Central memory CD8-positive, alpha-beta T cell (primary cell): ENCODE measurements around the gene CAMK2B.

ENCODE experiments used
- ATAC-seq: fragments of 150-1000 bp; cut with Tn5 transposase; replicated peaks from 2 replicates; pipeline ENCODE4 v1.10.0; 2022; ENCODE audit warnings: mild to moderate bottlenecking, moderate FRiP score, moderate number of reproducible peaks; ENCODE audit not compliant: poor library complexity, severe bottlenecking; ENCODE audit errors: extremely low read depth
- DNase-seq, 2 donors: peaks; one replicate each; pipeline ENCODE4 v3.0.0; 2021; ENCODE audit warnings: low spot score in 2 of 2
- H3K27ac Mint-ChIP-seq: one replicate; pipeline ENCODE4 v1.8.0; 2022; ENCODE audit warnings: low read depth, mild to moderate bottlenecking, moderate library complexity, mixed read lengths
- H3K27me3 Mint-ChIP-seq: one replicate; pipeline ENCODE4 v1.8.0; 2022; ENCODE audit warnings: mixed read lengths
- H3K36me3 Mint-ChIP-seq: one replicate; pipeline ENCODE4 v1.8.0; 2022; ENCODE audit warnings: mild to moderate bottlenecking, moderate library complexity, mixed read lengths; ENCODE audit not compliant: insufficient read depth
- H3K4me1 Mint-ChIP-seq: one replicate; pipeline ENCODE4 v1.8.0; 2022; ENCODE audit warnings: mixed read lengths
- H3K4me3 Mint-ChIP-seq: one replicate; pipeline ENCODE4 v1.8.0; 2022; ENCODE audit warnings: mild to moderate bottlenecking, moderate library complexity, mixed read lengths
- H3K9me3 Mint-ChIP-seq: one replicate; pipeline ENCODE4 v1.8.0; 2022; ENCODE audit warnings: mixed read lengths

CAMK2B gene

DNA sequence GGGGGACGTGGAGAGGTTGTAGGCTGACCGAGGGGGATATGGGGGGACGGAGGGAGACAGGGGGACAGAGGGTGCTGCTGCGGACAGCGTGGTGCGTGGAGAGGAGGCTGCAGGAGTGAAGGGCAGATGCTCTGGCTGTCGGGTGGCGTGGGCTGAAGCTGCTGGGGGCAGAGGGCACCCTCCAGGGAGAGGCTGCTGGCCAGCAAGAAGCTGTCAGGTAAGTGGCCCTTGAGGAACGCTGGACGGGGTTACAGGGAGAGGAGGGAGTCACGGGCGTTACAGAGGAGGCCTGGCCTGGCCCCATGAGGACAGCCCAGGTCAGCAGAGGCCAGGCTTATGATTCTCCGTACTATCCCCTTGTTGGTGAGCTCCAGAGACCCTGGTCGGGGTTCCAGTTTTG lies 97.5 kb downstream of the CAMK2B start:
- DNase-seq = no peak

DNA sequence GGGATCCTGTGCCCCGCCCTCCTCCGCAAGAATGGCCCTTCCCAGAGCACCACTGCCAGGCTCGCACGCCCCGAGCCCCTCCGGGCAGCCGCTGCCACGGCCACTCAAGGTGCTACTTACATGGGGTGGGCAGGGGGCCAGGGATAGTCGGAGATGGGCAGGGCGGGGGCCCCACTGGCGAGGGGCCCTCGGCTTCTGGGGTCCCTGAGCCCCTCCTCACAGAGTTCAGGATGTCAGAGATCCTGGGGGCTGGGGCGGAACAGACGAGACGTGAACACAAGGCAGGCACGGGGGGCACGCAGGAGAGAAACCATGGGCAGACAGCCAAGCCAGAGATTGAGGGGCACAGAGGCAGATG lies 99.0 kb downstream of the CAMK2B start:
- Mint-ChIP-seq H3K36me3 (no peaks in the 10 kb centered on the region), H3K27me3 (peaks cover 28% of the 10 kb centered on the region), H3K9me3 (no peaks in the 10 kb centered on the region), H3K4me1 (no peaks in the 10 kb centered on the region), H3K4me3 (no peak overlapping the region), H3K27ac (no peak overlapping the region)
- DNase-seq = no peak
- no peak for ATAC-seq

More for the DNA sequence above, 97.5 kb downstream of the CAMK2B start:
- no peak overlapping the region for H3K4me3 Mint-ChIP-seq
- no peak for ATAC-seq
- peaks cover 28% of the 10 kb centered on the region for H3K27me3 Mint-ChIP-seq
- no peaks in the 10 kb centered on the region for H3K9me3 Mint-ChIP-seq
- no peaks in the 10 kb centered on the region for H3K36me3 Mint-ChIP-seq
- no peaks in the 10 kb centered on the region for H3K4me1 Mint-ChIP-seq
- no peak overlapping the region for H3K27ac Mint-ChIP-seq

DNA sequence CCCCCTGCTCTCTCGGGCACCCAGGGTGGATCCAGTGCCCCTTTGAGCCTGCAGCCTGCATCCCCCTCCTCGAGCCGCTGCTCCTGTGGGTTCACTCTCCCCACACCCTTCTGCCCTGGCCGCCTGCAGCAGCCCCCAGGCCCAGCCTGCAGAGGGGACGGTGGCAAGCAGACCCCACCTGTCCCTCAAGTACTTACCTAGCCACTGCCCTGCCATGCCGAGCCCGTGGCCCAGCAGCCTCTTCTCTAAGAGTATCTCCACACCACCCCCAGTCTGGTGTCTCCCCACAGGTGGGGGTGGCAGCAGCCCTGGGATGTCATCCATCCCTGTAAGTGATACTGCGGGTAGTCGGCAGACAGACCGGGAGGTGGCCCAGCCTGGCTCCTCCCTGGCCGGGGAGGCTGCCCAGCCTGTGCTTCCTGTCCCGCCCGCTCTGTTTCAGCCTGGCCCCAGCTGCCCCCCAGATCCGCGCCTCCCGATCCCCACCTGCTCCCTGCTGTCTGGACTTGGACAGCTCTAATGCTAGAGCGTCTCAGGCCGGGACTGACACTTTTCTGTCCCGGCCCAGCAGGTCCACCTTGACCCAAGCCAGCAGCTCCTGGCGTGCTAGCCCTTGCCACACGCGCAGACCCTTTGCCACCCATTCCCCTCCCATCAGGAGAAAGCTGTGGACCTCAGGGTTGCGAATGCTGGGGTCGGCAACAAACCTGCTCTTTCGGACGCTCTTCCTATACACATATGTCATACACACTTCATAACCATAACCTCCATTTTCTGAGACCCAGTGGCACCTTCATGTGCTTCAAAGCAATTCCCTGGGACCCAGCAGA lies 99.6 kb downstream of the CAMK2B start:
- Mint-ChIP-seq H3K36me3 (no peaks in the 10 kb centered on the region), H3K27ac (no peak overlapping the region), H3K9me3 (no peaks in the 10 kb centered on the region), H3K4me3 (no peak overlapping the region), H3K27me3 (peaks cover 28% of the 10 kb centered on the region), H3K4me1 (no peaks in the 10 kb centered on the region)
- ATAC-seq = no peak
- DNase-seq = no peak

DNA sequence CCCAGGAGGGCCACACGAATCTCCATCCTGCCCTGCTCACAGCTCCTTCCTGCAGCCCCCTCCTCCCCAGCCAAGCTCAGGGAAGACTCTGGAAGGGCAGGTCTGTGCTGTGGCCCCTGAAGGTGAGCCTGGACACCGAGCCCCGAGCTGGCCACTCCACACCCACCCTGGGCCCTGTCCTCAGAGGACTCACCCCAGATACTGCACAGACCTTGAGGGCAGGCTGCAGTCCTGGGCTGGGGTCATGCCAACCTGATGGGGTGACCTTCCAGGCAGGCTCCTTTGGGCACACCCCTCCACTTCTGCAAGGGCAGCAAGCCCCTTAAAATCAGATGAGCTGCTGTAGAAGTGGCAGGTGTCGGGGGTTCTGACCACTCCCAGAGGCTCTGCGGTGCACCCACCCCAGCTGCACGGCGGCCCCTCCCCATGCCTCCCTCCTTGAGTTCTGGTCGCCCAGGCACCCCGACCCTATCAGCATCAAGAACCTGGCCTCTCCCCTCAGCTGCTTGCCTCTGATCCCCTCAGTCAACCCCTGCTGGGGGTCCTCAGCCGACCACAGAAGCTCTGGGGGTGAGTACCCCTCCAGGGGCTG lies 100.3 kb downstream of the CAMK2B start:
- Mint-ChIP-seq H3K27ac (no peak overlapping the region), H3K36me3 (no peaks in the 10 kb centered on the region), H3K4me1 (no peaks in the 10 kb centered on the region), H3K9me3 (no peaks in the 10 kb centered on the region), H3K27me3 (peaks cover 28% of the 10 kb centered on the region), H3K4me3 (no peak overlapping the region)
- no peak for ATAC-seq
- no peak for DNase-seq

DNA sequence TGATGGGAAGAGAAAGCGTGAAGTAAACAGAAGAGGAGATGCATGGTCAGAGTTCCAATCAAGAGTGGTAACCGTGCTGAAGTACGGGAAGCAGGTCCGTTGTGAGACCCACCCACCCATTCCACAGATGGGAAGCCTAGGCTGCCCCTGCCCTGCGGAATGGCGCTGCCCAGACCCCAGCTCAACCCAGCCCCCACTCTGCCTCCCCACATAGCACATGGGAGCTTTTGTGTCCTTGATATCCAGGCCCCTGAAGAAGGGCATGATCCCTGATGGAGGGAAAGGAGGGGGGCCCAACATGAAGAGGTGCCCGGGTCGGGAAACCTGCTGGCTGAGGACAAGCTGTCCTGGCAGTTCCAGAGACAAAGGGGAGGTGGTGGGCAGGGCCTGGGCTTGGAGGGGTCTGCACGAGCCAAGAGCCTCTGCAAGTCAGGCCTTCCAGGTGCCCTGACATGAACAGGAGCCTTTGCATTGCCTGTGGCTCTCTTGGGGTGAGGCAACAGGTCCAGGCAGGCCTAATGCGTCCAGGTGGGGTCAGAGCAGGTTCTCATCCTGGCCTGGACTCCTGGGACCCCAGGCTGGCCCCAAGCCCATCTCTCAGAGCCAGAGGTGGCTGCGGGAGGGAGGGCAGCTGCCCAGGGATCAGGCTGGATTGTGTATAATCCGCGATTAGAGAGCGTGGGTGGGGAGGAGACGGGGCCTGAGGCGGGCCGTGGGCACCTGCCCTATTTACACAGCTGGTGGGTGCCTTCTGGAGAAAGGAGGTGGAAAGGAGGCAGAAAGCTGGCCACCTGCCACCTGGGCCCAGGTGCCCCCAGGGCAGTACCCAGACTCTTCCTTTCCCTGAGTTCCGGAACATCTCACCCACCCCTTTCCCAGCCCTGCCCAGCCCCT lies 101.1 kb downstream of the CAMK2B start:
- DNase-seq = no peak

DNA sequence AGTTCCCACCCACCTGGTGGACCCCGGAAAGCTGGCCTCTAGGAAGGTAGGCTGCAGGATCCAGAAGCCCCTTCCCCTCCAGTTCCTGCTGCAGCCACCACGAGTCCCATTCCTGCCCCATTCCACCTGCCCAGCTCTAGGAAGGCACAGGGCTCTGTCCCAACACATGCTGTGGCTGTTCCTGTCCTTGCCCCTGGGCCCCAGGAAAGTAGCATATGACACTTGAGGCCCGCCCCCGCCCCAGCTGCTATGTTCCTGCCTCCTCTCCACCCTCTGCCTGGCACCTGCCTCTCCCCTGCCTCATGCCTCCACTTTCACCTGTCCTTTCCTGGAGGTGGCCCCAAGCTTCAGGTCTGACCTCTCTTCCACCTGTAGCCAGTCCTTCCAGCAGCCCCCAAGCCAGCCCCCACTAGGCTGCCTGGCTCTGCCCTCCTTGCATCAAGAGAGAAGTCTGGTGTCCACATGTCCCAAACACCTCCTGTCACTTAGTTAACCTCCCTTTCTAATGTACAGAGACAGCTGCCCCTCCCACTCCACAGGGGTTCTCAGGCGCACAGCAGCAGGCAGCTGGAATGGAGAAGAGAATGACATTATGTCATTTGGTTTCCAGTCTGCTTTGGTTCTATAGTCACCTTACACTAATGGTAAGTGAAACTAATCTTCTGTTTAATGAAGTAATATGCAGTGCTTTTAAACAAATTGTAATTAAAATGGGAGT lies 101.9 kb downstream of the CAMK2B start:
- no peaks in the 10 kb centered on the region for H3K4me1 Mint-ChIP-seq
- H3K36me3 Mint-ChIP-seq = no peaks in the 10 kb centered on the region
- ATAC-seq = no peak

More for the DNA sequence above, 101.1 kb downstream of the CAMK2B start:
- no peak overlapping the region for H3K27ac Mint-ChIP-seq
- H3K9me3 Mint-ChIP-seq = no peaks in the 10 kb centered on the region
- H3K4me3 Mint-ChIP-seq = no peak overlapping the region
- peaks cover 28% of the 10 kb centered on the region for H3K27me3 Mint-ChIP-seq
- ATAC-seq = no peak
- no peaks in the 10 kb centered on the region for H3K4me1 Mint-ChIP-seq
- H3K36me3 Mint-ChIP-seq = no peaks in the 10 kb centered on the region

DNA sequence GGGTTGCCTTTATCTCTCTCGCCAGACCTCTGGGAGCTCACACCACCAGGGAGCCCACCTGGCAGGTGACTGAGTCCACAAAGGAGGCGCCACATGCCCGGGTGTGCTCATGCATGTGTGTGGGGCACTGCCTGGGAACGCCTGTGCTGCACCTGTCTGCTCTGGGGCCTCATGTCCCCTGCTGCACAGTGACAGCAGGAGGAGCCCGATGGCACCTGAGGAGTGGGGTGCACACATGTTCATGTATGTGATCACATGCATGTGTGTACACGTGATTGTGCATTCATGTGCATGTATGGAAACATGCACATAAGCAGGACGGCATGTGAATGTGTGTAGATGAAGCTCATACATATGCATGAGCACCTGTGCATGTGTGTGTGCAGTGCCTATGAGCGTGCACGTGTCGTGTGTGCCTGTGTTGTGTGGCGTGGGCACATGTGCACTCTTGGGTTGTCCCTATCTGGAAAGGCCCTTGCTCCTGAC lies 102.6 kb downstream of the CAMK2B start:
- DNase-seq (no peak), ATAC-seq (no peak)
- Mint-ChIP-seq H3K4me3 (no peak overlapping the region), H3K36me3 (no peaks in the 10 kb centered on the region), H3K27me3 (peaks cover 28% of the 10 kb centered on the region), H3K27ac (no peak overlapping the region), H3K9me3 (no peaks in the 10 kb centered on the region), H3K4me1 (no peaks in the 10 kb centered on the region)

More for the DNA sequence above, 101.9 kb downstream of the CAMK2B start:
- DNase-seq = no peak
- no peak overlapping the region for H3K4me3 Mint-ChIP-seq
- peaks cover 28% of the 10 kb centered on the region for H3K27me3 Mint-ChIP-seq
- no peaks in the 10 kb centered on the region for H3K9me3 Mint-ChIP-seq
- H3K27ac Mint-ChIP-seq = no peak overlapping the region

DNA sequence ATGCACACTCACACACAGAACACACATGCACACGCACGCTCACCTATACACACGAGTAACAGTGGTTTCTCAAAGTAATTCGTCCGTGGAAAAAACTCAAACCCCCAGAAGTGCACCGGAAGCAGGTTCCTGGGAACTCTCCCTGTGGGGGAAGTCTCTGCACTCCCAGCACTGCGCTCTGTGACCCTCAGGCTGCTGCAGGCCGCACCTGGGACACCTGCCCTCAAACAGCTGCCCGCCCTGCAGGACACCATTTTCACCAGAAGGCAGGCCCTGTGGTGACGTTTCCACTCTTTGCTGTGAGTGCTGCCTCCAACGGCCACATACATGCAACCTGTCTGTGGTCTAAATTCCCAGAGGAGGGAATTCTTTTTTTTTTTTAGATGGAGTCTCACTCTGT lies 103.3 kb downstream of the CAMK2B start:
- H3K27ac Mint-ChIP-seq = no peak overlapping the region
- ATAC-seq = no peak

DNA sequence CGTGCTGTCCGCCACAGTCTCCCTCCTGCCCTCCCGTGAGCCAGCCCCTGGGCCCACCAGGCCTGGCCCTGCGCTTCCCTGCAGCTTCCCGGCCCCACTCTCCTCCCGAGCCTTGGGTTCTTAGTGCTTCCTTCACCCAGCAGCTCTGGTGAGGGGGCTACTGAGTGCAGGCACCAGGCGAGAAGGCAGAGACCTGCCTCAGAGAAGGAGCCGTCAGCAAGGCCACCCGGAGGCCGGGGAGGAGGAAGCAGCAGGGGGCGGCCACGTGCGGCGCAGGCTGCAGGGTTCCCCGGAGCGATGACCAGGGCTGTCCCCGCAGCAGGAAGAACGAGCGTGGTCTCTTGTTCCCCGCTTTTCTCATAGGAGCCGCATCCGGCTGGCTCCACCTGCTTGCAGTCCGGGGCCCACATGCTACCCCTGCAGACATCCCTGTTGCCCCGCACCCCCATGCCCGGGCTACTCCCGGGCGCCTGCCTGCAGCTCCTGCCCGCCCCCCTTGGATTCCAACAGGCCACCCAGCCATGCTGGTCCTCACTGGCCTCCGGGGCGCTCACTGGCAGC lies 104.1 kb downstream of the CAMK2B start:
- Mint-ChIP-seq H3K27me3 (peaks cover 25% of the 10 kb centered on the region), H3K27ac (no peak overlapping the region), H3K4me1 (no peaks in the 10 kb centered on the region), H3K9me3 (no peaks in the 10 kb centered on the region), H3K36me3 (no peaks in the 10 kb centered on the region), H3K4me3 (no peak overlapping the region)
- ATAC-seq (no peak), DNase-seq (no peak)

More for the DNA sequence above, 103.3 kb downstream of the CAMK2B start:
- Mint-ChIP-seq H3K9me3 (no peaks in the 10 kb centered on the region), H3K4me1 (no peaks in the 10 kb centered on the region), H3K27me3 (peaks cover 28% of the 10 kb centered on the region), H3K4me3 (no peak overlapping the region), H3K36me3 (no peaks in the 10 kb centered on the region)
- DNase-seq = no peak

DNA sequence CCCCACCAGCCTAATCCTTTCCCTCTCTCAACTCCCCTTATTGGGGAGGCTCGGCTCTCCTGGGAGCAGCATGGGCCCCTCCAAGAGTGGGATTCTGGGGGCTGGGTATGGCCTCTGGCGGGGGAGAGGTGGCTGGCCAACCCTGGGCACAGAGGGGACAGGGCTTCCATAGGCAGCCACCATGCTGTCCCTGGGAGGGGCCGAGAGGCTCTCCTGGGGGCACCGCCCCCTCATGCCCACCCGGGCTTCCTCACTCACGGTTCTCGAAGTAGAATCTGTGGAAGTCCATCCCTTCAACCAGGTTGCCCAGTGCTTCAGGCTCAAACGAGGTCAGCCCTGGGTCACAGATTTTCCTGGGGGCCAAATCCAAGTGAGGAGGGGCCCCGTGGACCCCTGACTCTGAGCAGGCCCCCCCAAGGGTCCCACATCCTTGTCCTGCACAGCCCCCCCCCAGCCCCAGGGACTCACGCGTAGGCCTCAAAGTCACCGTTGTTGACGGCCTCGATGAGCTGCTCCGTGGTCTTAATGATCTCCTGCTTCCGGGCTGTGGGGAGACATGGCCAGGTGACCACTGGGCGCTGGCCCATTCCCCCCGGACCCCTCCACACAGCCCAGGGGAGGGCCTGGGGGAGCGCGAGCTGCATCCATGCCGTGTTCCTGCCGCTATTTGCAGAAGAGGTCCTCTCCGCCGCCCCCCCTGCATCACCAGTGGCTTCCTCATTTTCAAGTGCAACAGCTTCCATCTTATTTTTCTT lies 104.9 kb downstream of the CAMK2B start:
- no peaks in the 10 kb centered on the region for H3K4me1 Mint-ChIP-seq
- peaks cover 2% of the 10 kb centered on the region for H3K36me3 Mint-ChIP-seq
- no peaks in the 10 kb centered on the region for H3K9me3 Mint-ChIP-seq
- no peak overlapping the region for H3K27ac Mint-ChIP-seq
- no peak for ATAC-seq
- no peak overlapping the region for H3K4me3 Mint-ChIP-seq
- H3K27me3 Mint-ChIP-seq = peaks cover 17% of the 10 kb centered on the region
- no peak for DNase-seq

DNA sequence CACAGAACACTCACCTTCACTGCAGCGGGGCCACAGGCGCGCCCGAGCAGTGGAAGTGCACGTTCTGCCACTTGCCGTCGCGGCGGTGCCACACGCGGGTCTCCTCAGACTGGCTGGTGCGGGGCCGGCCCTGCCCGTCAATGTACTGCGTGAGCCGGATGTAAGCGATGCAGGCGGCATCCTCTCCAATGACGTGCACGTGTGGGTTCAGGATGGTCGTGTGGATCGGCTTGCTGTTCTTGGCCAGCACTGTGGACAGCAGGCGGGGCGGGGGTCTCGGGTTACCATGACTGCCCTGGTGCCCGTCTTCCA lies 105.4 kb downstream of the CAMK2B start:
- peaks cover 4% of the 10 kb centered on the region for H3K36me3 Mint-ChIP-seq
- no peaks in the 10 kb centered on the region for H3K9me3 Mint-ChIP-seq
- DNase-seq = no peak
- H3K27ac Mint-ChIP-seq = no peak overlapping the region
- peaks cover 13% of the 10 kb centered on the region for H3K27me3 Mint-ChIP-seq
- no peaks in the 10 kb centered on the region for H3K4me1 Mint-ChIP-seq
- no peak for ATAC-seq
- H3K4me3 Mint-ChIP-seq = no peak overlapping the region
